Heart left ventricle (tissue), 16 donors: ENCODE measurements around the gene LPP. TPM values are rescaled to one million over a fixed set of nuclear protein-coding genes. Genes with fewer than 3 reads are reported as not detected.
A peak's percentile ranks its signal among the peaks of the same experiment; 100 is the strongest.

Source experiments
- ATAC-seq, 4 donors: fragments of 200-7000 bp; cut with Tn5 transposase; one replicate each; pipeline ENCODE4 v1.9.1; 2020 to 2022; ENCODE audit warnings: moderate library complexity in 4 of 4, mild to moderate bottlenecking in 3 of 4, moderate number of reproducible peaks in 1 of 4
- DNase-seq, 5 donors: peaks; one replicate each; pipeline ENCODE4 v3.0.0-alpha.2; 2020
- H3K27ac ChIP-seq, 12 donors: fragments of 200-600 bp; sonication (generic) in 4 of 12; one replicate each; pipeline versions ENCODE4 v1.5.0 to v1.8.0; 2016 to 2022; ENCODE audit warnings: mild to moderate bottlenecking in 2 of 12
- H3K27me3 ChIP-seq, 9 donors: fragments of 200-600 bp; sonication (generic) in 2 of 9; one replicate each; pipeline versions ENCODE4 v1.5.1 to v1.8.0; 2016 to 2022; ENCODE audit warnings: mild to moderate bottlenecking in 3 of 9
- H3K36me3 ChIP-seq, 9 donors: fragments of 200-600 bp; sonication (generic) in 2 of 9; one replicate each; pipeline versions ENCODE4 v1.5.0 to v1.8.0; 2018 to 2022; ENCODE audit warnings: mild to moderate bottlenecking in 2 of 9
- H3K4me1 ChIP-seq, 12 donors: fragments of 200-600 bp; sonication (generic) in 4 of 12; one replicate each; pipeline versions ENCODE4 v1.5.0 to v1.8.0; 2016 to 2022; ENCODE audit warnings: mild to moderate bottlenecking in 3 of 12
- H3K4me3 ChIP-seq, 12 donors: fragments of 200-600 bp; sonication (generic) in 4 of 12; one replicate each; pipeline versions ENCODE4 v1.5.0 to v1.8.0; 2017 to 2022; ENCODE audit warnings: mild to moderate bottlenecking in 9 of 12, moderate library complexity in 4 of 12
- H3K9me3 ChIP-seq, 12 donors: fragments of 200-600 bp; sonication (generic) in 4 of 12; one replicate each; pipeline versions ENCODE4 v1.5.0 to v1.8.0; 2016 to 2022; ENCODE audit warnings: mild to moderate bottlenecking in 1 of 12
- POLR2A ChIP-seq, 2 donors: fragments of 450-650 bp; IDR thresholded peaks; one replicate each; pipeline ENCODE4 v1.6.1; 2017; ENCODE audit warnings: antibody characterized with exemption in 2 of 2, mild to moderate bottlenecking in 2 of 2, moderate library complexity in 2 of 2
- WGBS, 4 donors: extraction: QIAGEN DNeasy Blood & Tissue Kit in 2 of 4; methylation state at CpG; one replicate each; pipeline versions ENCODE4 v1.1.5 to v1.1.7; 2013 to 2018; 5-methylcytosine and 5-hydroxymethylcytosine counted together
- intact Hi-C, 10 donors: fragments of 100-400 bp; cut with DNase I; formaldehyde crosslinking; loops; one replicate each; pipeline versions ENCODE4 v1.11.1 to v1.14.2; 2022
- polyA plus RNA-seq, 2 donors: library from polyadenylated mRNA; stranded (reverse); fragments of 200-250 nt; gene quantifications; one replicate each; pipeline ENCODE4 v1.2.3, GENCODE V29; 2013
- total RNA-seq, 9 donors: library from RNA; depleted of rRNA in 2 of 9; stranded (reverse); fragments of >200 nt in 2 of 9; fragmentation: NEBNext Ultra II Directional in 3 of 9; extraction: Animal tissue kit (Norgen Biotek cat#: 25700) in 3 of 9; gene quantifications; one replicate each; pipeline versions ENCODE4 v1.1.0 to v1.2.4, GENCODE V29; 2016 to 2023
- TF ChIP-seq, protein P1 (sequence below), 12 donors: fragments of 200-600 bp; sonication (generic) in 4 of 12; IDR thresholded peaks; one replicate each; pipeline versions ENCODE4 v1.5.0 to v1.8.0; 2018 to 2022; ENCODE audit warnings: antibody characterized with exemption in 12 of 12, mild to moderate bottlenecking in 5 of 12
- donor health status: ischemic (EF 13 %, LVEDD 7.1; RV severe dilation, severe dysfunction).
- donor health status: healthy with polysubstance abuse.
- donor health status: DM: no; HTN: yes; CAD: no.
- donor health status: DM: no; HTN: no; CAD: no.
- donor health status: ischemic (EF 25% LVEDD 6.9; RV normal size, moderate dysfunction).
- donor health status: ischemic (EF 25% LVEDD 5.7; RV mildly dilated, moderate dysfunction).
- donor health status: healthy.
- donor health status: DM: yes; HTN: yes; CAD: no.
- donor health status: ischemic (EF 35%, LVEDD 5.7; RV mildly dilated, moderate dysfunction).
- donor health status: nonischemic (EF 11% LVEDD 7.7; RV severe dilation, severe dysfunction).
- donor health status: DM: yes; HTN: yes; CAD: no.
- donor health status: PGD.
- donor health status: ischemic (EF 29% LVEDD 5.4; RV normal size, mild dysfunction).
- donor health status: nonischemic (EF 23%, LVEDD 6.1; RV moderate dilation, normal function).

Gene LPP
- total and polyA plus RNA-seq, 11 donors: 9.2 to 178 (median 100) TPM

DNA sequence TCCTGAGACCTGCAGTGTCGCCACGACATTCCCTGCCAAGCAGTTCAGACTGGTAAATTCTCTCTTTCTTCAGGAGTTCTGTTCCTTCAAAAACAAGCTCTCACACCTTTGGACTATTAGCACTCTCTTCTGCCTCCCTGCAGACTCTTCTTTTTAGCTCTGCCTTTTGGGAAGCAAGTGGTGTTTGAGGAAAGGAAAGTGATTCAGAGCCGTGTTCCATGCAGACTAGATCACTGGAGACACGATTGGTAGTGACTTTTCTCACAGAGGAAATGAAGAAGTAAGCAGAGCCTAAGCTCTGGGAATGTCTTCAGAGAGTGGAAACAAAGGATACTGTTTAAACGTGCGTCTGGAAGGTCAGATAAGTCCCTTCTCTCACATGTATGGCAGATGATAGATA, 747.2 kb downstream of the LPP start:
- ATAC-seq (peak; percentile 29 to 61 (median 57)), DNase-seq (no peak)
- peak overlapping the region in 5 of 12 donors; percentile 2 to 85 (median 35) for H3K27ac ChIP-seq
- intact Hi-C loops: loop anchor here in 1 of 10 donors (5.0 kb wide), 1 partner anchor 46 kb away; no protein-coding TSS in a partner anchor
- no peak for TF ChIP-seq POLR2A (IDR thresholded peaks at IDR 0.05)
- TF ChIP-seq, protein P1, sequence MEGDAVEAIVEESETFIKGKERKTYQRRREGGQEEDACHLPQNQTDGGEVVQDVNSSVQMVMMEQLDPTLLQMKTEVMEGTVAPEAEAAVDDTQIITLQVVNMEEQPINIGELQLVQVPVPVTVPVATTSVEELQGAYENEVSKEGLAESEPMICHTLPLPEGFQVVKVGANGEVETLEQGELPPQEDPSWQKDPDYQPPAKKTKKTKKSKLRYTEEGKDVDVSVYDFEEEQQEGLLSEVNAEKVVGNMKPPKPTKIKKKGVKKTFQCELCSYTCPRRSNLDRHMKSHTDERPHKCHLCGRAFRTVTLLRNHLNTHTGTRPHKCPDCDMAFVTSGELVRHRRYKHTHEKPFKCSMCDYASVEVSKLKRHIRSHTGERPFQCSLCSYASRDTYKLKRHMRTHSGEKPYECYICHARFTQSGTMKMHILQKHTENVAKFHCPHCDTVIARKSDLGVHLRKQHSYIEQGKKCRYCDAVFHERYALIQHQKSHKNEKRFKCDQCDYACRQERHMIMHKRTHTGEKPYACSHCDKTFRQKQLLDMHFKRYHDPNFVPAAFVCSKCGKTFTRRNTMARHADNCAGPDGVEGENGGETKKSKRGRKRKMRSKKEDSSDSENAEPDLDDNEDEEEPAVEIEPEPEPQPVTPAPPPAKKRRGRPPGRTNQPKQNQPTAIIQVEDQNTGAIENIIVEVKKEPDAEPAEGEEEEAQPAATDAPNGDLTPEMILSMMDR (IDR thresholded peaks at IDR 0.05): no peak
- no peaks in the 10 kb centered on the region for H3K27me3 ChIP-seq
- 40 to 60% (median 41%) methylated on average over 6 of the region's 6 CpGs for WGBS, 4 donors
- H3K36me3 ChIP-seq: no peaks in the 10 kb centered on the region
- H3K4me1 ChIP-seq: peaks cover 0 to 42% (median 13%) of the 10 kb centered on the region in 12 donors
- no peak overlapping the region for H3K4me3 ChIP-seq
- peaks cover 0 to 4% (median 0%) of the 10 kb centered on the region in 12 donors for H3K9me3 ChIP-seq

DNA sequence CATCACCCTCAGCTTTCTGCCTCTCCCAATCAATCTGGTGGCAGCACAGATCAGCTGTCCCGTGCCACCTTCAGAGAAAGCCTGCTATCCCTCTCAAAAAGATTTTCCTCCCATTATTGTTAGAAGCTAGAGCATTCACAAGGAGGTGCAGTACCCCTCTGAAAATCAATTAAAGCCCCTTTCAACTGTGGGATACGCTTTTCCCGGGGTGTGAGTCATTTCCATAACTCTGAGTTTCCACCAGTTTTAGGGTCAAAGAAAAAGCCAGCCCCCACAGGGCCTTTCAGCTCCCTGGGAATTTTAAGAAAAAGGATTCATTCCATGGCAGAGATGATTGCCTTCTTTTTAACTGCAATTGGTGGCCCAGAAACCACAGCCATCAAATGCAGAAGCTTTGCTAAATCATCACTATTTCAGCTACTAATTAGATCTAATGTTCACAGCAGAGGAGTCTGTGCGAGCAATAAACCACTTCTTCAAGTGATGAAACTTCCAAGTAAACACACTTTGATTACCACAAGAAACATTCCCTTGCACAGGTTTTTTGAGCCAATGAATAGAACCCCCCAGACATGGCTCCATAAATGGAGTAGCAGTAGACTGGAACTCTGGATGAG, 747.8 kb downstream of the LPP start:
- Histone ChIP-seq H3K27me3 (no peaks in the 10 kb centered on the region), H3K9me3 (peaks cover 0 to 4% (median 0%) of the 10 kb centered on the region in 12 donors), H3K27ac (peak overlapping the region in 2 of 12 donors; percentile 6 to 85), H3K4me3 (no peak overlapping the region), H3K36me3 (no peaks in the 10 kb centered on the region), H3K4me1 (peaks cover 0 to 44% (median 13%) of the 10 kb centered on the region in 12 donors)
- intact Hi-C loops: loop anchor here in 1 of 10 donors (5.0 kb wide), 1 partner anchor 46 kb away; no protein-coding TSS in a partner anchor
- TF ChIP-seq POLR2A (IDR thresholded peaks at IDR 0.05): no peak
- TF ChIP-seq, protein P1 (IDR thresholded peaks at IDR 0.05): no peak
- 82 to 92% (median 91%) methylated on average over 4 of the region's 4 CpGs for WGBS, 4 donors
- ATAC-seq: no peak
- DNase-seq: no peak

DNA sequence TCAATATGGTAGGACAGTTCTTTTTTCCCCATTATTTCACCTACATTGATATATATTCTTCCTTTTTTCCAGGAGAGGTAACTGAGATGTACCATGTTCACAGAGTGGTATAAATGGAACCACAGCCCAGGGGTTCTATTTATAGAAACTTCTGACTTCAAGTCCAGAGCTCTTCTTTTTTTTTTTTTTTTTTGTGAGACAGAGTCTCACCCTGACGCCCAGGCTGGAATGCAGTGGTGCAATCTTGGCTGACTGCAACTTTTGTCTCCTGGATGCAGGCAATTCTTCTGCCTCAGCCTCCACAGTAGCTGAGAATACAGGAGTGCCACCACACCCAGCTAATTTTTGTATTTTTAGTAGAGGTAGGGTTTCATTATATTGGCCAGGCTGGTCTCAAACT, 750.7 kb downstream of the LPP start:
- Histone ChIP-seq H3K27me3 (no peaks in the 10 kb centered on the region), H3K9me3 (peaks cover 0 to 4% (median 0%) of the 10 kb centered on the region in 12 donors), H3K27ac (peak overlapping the region in 1 of 12 donors; percentile 81), H3K4me1 (peaks cover 0 to 41% (median 13%) of the 10 kb centered on the region in 12 donors), H3K4me3 (no peak overlapping the region), H3K36me3 (no peaks in the 10 kb centered on the region)
- DNase-seq (no peak), ATAC-seq (peak in 1 of 4 donors; percentile 42)
- intact Hi-C loops: loop anchor here in 1 of 10 donors (5.0 kb wide), 1 partner anchor 43 kb away; no protein-coding TSS in a partner anchor
- TF ChIP-seq, protein P1 (IDR thresholded peaks at IDR 0.05): no peak
- no peak for TF ChIP-seq POLR2A (IDR thresholded peaks at IDR 0.05)
- 28 to 48% (median 47%) methylated on average over 1 of the region's 1 CpG for WGBS, 4 donors

DNA sequence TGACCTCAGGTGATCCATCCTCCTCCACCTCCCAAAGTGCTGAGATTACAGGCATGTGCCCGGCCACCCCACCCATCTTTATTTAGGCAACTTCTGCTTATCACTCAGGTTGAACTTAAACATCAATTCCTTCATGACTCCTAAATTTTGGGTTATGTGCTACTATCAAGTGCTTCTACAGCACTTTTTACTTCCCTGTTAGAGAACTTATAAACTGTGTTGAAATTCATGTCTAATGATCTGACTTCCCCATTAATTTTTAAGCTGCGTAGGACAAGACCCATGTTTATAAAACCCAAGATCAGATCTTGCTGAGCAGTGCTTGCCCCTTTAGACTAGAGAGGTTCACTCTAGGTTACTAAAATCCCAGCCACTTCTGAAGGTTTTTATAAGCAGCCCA, 751.6 kb downstream of the LPP start:
- H3K27me3 ChIP-seq: no peaks in the 10 kb centered on the region
- TF ChIP-seq, protein P1 (IDR thresholded peaks at IDR 0.05): no peak
- TF ChIP-seq POLR2A (IDR thresholded peaks at IDR 0.05): no peak
- no peak for ATAC-seq
- H3K36me3 ChIP-seq: no peaks in the 10 kb centered on the region
- 87 to 93% (median 92%) methylated on average over 2 of the region's 2 CpGs for WGBS, 4 donors
- H3K4me3 ChIP-seq: no peak overlapping the region
- peaks cover 0 to 32% (median 8%) of the 10 kb centered on the region in 12 donors for H3K4me1 ChIP-seq
- H3K9me3 ChIP-seq: peaks cover 0 to 4% (median 0%) of the 10 kb centered on the region in 12 donors
- intact Hi-C loops: no loop called here
- DNase-seq: no peak
- peak overlapping the region in 1 of 12 donors; percentile 81 for H3K27ac ChIP-seq
